ENCODE results near the gene PRKCA.

DNA sequence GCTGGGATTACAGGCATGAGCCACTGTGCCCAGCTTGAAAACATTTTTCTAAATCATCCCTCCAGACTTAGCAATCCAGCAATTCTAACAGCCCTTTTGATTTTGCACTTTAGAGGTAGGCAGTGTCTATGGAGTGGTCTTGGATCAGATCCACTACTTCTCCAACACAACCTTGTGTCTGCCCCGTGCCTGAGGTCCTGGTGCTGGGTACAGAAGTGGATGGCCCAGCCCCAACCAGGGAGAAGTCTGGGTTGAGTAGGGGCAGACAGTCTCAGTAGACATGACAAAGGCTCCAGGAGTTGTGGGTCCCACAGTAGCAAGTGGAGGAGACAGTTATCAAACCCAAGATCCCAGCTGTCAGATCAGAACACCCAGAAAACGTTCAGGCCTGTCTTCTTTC is 460.6 kb downstream of the PRKCA start:
- TF ChIP-seq, protein P1, sequence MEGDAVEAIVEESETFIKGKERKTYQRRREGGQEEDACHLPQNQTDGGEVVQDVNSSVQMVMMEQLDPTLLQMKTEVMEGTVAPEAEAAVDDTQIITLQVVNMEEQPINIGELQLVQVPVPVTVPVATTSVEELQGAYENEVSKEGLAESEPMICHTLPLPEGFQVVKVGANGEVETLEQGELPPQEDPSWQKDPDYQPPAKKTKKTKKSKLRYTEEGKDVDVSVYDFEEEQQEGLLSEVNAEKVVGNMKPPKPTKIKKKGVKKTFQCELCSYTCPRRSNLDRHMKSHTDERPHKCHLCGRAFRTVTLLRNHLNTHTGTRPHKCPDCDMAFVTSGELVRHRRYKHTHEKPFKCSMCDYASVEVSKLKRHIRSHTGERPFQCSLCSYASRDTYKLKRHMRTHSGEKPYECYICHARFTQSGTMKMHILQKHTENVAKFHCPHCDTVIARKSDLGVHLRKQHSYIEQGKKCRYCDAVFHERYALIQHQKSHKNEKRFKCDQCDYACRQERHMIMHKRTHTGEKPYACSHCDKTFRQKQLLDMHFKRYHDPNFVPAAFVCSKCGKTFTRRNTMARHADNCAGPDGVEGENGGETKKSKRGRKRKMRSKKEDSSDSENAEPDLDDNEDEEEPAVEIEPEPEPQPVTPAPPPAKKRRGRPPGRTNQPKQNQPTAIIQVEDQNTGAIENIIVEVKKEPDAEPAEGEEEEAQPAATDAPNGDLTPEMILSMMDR (CRISPR knock-in tag; IDR thresholded peaks at IDR 0.05), result no peak
- TF ChIP-seq ZNF883 (CRISPR knock-in tag; IDR thresholded peaks at IDR 0.05; ENCODE audit: not compliant biosample characterization) (no peak), ZSCAN29 (CRISPR knock-in tag; conservative IDR thresholded peaks at IDR 0.05) (no peak), CAMTA2 (CRISPR knock-in tag; IDR thresholded peaks at IDR 0.05; ENCODE audit: borderline replicate concordance) (no peak), ZNF207 (IDR thresholded peaks at IDR 0.05; ENCODE audit: borderline replicate concordance) (no peak), ZMYM2 (CRISPR knock-in tag; IDR thresholded peaks at IDR 0.05) (no peak), FOSL2 (CRISPR knock-in tag; IDR thresholded peaks at IDR 0.05) (no peak), ZNF232 (CRISPR knock-in tag; IDR thresholded peaks at IDR 0.05; ENCODE audit: borderline replicate concordance) (no peak), POLR2G (IDR thresholded peaks at IDR 0.05; ENCODE audit: low read depth, low read length) (no peak), SAP130 (CRISPR knock-in tag; IDR thresholded peaks at IDR 0.05; ENCODE audit: low read depth) (no peak), ZNF274 (CRISPR knock-in tag; IDR thresholded peaks at IDR 0.05) (no peak)
- TF ChIP-seq, protein P2, sequence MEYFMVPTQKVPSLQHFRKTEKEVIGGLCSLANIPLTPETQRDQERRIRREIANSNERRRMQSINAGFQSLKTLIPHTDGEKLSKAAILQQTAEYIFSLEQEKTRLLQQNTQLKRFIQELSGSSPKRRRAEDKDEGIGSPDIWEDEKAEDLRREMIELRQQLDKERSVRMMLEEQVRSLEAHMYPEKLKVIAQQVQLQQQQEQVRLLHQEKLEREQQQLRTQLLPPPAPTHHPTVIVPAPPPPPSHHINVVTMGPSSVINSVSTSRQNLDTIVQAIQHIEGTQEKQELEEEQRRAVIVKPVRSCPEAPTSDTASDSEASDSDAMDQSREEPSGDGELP (IDR thresholded peaks at IDR 0.05; ENCODE audit: borderline replicate concordance, low read depth), result no peak
- TF ChIP-seq, protein P3, sequence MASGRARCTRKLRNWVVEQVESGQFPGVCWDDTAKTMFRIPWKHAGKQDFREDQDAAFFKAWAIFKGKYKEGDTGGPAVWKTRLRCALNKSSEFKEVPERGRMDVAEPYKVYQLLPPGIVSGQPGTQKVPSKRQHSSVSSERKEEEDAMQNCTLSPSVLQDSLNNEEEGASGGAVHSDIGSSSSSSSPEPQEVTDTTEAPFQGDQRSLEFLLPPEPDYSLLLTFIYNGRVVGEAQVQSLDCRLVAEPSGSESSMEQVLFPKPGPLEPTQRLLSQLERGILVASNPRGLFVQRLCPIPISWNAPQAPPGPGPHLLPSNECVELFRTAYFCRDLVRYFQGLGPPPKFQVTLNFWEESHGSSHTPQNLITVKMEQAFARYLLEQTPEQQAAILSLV (CRISPR knock-in tag; IDR thresholded peaks at IDR 0.05; ENCODE audit: borderline replicate concordance), result no peak

All from HepG2 (cell line).